OCI-LY7 (cell line): ENCODE data around the gene KLC1.

Experiments used
- CTCF ChIP-seq: fragments of 200-600 bp; sonication (generic); conservative IDR thresholded peaks from 2 replicates; pipeline ENCODE4 v1.5.1; 2014; ENCODE audit warnings: mild to moderate bottlenecking, antibody characterized with exemption, low read length, moderate library complexity, mixed read lengths
- EZH2phosphoT487 ChIP-seq: fragments of 200-600 bp; sonication (generic); IDR thresholded peaks from 2 replicates; pipeline ENCODE4 v1.6.1; 2018; ENCODE audit warnings: low read depth, borderline replicate concordance, mild to moderate bottlenecking, mixed run types, antibody characterized with exemption, low read length, moderate library complexity, mixed read lengths

- TF ChIP-seq EZH2phosphoT487 (no peak), CTCF (no peak)
These were observed 71.1 kb downstream of the KLC1 start for GRCh38 chr14:103699901-103700752.
